ENCODE measurements around the gene NDUFS2.

- TF ChIP-seq CTCF (IDR thresholded peaks at IDR 0.05): no peak
- TF ChIP-seq POLR2AphosphoS5 (IDR thresholded peaks at IDR 0.05): no peak
Observed at GRCh38 chr1:161163793-161164192, 38.4 kb upstream of the NDUFS2 start.
